HG03159 (cell line): ENCODE measurements around the gene VWA3B.
A peak's percentile ranks its signal among the peaks of the same experiment; 100 is the strongest.
"Not testable (repeated sequence)": the region's sequence is repeated elsewhere in the genome, so short reads cannot be mapped to it uniquely, and the experiment has no call there.

ENCODE experiments used
- ATAC-seq: cut with Tn5 transposase; IDR thresholded peaks from one replicate; pipeline ENCODE4 v1.9.1; 2021; ENCODE audit warnings: mild to moderate bottlenecking, moderate library complexity; ENCODE audit not compliant: unreplicated experiment

Gene VWA3B

GRCh38 chr2:98240786-98241398, 153.9 kb downstream of the VWA3B start:
- no peak for ATAC-seq

- no peak for ATAC-seq
Measured at GRCh38 chr2:98241592-98241991, 154.6 kb downstream of the VWA3B start.

- ATAC-seq: no peak
Measured at GRCh38 chr2:98242003-98242402, 155.0 kb downstream of the VWA3B start.

DNA sequence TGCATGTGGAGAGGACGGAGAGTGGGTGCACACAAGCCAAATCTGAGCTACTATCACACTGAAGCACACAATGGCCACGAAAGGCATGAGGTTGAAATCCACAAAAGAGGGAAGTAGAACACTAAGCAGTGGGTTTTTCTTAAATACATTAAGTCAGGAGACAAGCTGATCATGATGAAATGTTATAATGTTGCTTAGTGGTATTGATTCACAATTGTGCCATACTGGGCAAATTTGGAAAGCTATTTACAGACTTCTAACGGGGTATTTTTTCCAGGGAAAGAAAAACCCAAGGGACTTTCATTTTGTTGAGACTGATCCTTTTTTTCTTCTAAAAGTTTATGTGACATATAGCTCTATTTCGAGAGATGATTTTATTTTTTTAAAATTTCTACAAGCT, 158.5 kb downstream of the VWA3B start:
- no peak for ATAC-seq

DNA sequence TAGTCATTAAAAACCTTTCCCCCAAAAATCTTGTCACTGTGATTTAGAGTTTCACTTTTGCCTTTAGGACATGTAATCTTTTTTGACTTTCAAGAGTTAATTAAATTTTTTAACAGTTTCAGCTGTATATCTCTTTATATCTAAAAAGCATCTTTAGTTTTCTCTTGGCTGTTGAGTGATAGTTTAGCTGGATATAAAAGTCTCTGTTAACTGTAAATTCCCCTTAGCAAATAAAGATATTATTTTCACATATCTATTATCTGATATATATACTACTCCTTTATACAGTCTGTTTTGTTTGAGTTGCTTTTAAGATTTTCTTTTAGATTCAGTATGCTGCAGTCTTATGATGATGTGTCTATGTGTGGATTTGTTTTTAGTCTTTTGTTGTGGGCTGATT, 160.4 kb downstream of the VWA3B start:
- no peak for ATAC-seq

DNA sequence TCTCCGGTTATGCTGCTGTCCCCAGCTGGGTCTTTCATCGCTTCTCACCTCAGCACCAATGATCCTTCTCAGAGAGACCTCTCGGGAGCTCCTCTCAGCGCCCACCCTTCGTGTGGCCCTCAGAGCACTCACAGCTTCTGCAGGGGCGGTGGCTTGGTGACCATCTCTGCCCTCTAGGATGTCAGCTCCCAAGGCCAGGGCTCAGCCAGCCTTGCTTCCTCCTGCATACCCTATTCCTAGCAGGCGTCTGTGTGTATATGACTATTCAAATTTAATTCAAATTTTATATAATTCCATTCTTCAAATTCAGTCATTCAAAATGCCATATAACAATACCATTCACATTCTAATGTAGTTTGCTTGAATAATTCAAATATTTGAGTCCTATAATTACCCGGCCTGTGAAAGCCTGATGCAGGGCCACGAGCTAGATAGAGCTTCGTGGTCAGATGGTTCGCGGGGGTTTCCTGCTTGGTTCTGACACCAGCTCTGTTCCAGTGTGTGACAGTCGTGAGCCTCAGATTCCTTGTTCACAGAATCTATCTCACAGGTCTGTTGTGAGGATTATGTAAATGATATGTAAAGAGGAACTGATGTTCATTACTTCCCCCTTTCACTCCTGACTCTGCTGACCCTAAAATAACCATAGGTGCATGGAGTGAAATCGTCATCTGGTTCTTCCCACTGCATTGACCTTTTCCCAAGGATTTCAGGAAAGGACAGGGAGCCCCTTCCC, 165.2 kb downstream of the VWA3B start:
- no peak for ATAC-seq

DNA sequence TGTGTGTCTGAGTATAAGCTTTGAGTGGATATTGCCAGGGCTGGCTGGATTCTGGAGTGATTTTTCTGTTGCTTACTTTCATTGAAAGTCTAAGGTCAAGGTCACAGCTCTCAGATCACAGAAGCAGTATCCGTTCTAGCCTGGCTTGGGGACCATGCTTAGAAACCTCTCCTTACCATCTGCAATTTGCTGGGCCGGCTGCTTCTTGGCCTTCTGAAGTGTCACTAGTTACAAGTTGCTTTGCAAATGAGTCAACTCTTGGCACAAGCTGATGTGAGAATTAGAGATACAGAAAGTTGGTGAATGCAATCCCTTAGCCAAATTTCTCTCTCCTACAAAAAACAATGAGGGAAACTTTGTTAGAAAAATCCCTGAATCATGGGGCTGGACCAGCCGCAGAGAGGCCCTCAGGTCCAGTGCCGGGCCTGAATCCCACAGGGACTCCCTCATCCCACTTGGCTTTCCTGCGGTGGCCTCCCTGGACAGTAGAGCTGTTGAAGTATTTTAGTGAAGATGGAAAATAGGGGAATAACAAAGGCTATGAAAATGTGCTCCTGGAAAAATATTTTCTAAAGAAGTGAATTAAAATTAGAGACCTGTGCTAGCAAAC, 166.6 kb downstream of the VWA3B start:
- no peak for ATAC-seq

DNA sequence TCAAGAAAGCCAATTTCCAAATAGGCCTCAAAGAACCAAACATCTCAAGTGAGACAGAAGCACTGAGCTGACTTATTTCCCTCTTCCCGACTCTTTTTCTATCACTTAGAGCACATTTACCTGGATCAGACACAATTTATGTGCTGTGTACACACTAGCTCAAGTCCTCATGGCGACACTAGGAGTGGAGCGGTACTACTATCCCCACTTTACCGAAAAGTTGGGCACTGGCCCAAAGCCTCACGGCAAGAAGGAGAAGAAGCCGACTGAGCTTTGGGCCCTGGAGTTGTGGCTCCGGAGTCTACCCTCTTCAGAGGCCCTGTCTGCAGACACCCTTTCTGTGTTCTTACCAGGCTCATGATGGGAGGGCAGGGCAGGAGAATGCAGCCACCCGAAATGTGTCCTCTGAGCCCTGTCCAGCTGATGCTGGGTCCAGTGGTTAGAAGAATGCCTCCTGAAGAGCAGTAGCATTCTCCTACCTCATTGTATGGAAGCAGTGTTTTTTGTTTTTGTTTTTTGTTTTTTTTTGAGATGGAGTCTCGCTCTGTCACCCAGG, 167.6 kb downstream of the VWA3B start:
- no peak for ATAC-seq

GRCh38 chr2:98258906-98259305, 171.9 kb downstream of the VWA3B start:
- ATAC-seq: no peak

DNA sequence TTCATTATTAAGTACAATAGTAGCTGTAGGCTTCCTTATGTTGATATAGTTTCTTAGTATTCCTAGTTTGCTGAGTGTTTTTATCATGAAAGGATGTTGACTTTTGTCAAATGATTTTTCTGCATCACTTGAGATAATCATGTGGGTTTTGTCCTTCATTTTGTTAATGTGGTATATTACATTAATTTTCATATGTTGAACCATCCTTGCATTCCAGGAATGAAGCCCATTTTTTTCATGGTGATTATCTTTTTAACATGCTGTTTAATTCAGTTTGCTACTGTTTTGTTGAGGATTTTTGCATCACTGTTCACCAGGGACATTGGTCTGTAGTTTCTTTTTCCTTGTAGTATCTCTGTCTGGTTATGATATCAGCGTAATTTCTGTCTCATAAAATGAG, 176.4 kb downstream of the VWA3B start:
- ATAC-seq: no peak

- not testable (repeated sequence) for ATAC-seq
Measured at GRCh38 chr2:98268225-98268624, 181.3 kb downstream of the VWA3B start.

DNA sequence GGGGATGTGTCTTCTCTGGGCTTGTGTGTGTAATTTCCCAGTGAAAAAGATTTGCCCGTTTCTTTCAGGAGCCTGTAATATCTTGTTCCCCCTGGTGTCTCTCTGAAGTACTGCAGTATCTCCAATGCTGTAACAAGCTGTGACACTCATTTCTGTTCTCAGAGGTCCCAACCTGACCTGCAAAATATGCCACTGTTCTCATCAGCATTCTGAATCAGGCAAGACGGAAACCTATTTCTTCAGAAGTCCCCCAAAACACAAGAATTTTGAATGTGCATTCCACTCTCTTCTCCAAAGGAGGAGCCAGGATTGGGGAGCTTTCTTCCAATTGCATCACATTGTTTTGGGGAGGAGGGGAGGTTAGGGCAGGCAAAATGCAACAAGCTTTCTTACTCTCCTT, 182.3 kb downstream of the VWA3B start:
- no peak for ATAC-seq

DNA sequence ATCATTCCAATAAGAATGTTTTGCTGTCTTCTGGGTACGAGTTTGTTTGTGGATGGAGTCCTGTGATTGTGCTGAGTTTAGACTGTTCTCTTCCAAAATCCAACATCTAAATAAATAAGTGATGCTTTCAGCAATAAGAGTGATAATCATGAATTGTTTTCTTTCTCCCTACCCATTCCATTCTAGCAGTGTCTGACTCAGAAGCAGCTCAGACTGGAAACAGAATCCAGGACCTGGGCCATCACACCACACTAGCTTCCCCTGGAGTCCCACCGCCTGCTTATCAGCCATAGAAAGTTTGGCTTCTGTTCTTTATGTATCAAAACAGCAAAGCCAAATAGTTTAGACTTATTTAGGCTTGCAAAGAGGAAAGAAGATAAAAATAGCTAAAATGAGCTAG, 182.9 kb downstream of the VWA3B start:
- no peak for ATAC-seq

- no peak for ATAC-seq
Measured at GRCh38 chr2:98277162-98277859, 190.3 kb downstream of the VWA3B start.

GRCh38 chr2:98278074-98278473, 191.1 kb downstream of the VWA3B start:
- no peak for ATAC-seq

- ATAC-seq: peak; percentile 60
Measured at GRCh38 chr2:98280376-98281102, 193.6 kb downstream of the VWA3B start.

DNA sequence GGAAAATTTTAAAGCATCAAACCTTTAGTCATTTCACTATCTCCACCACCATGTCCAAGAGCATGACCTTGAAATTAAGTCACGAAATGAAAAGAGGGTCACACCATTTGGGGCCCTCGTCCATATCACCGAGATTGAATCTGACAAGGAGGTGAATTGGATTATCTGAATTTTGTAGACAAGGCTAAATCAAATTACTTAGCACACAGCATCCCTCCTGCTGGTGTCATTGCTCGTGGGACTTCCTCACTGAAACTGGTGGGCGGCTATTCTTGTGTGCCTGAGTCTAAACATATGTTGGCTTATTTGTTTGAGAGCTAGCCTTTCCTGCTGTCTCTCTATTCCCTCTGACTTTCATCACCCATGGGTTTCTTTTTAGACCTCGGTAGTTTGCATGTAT, 194.6 kb downstream of the VWA3B start:
- no peak for ATAC-seq

DNA sequence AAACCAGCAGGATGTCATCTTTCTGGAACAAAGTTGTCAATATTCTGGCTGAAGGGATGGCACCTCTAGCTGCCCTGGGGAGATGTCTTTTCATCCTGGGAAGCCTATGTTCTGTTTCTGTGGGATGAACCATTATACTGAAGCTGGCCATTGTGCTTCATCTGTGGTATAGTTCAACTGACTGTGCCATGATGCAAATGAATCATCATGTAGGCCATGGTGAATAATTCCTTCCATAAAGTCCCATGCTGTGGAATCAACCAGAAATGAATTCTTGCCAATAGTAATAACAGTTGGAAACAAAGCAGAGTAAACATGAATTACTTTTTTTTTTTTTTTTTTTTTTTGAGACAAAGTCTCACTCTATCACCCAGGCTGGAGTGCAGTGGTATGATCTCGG, 195.1 kb downstream of the VWA3B start:
- ATAC-seq: no peak

DNA sequence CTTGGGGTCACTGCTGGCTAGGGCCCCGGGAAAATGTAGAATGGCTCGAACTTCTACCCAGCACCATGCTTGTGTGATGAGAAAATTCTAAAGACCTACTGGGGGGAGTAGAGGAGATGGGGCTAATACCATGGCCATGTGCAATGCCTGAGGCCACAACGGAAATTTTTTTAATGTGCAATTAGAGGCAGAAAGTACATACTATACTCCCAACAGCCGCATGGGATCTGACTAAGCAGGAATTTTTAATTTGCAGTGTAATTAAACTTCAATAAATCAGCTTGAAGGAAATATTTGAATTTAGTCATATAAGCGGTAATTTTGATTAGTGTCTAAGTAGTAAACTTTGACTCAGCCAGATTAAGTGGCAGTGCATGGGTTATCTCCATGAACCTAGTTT, 206.1 kb downstream of the VWA3B start:
- no peak for ATAC-seq

DNA sequence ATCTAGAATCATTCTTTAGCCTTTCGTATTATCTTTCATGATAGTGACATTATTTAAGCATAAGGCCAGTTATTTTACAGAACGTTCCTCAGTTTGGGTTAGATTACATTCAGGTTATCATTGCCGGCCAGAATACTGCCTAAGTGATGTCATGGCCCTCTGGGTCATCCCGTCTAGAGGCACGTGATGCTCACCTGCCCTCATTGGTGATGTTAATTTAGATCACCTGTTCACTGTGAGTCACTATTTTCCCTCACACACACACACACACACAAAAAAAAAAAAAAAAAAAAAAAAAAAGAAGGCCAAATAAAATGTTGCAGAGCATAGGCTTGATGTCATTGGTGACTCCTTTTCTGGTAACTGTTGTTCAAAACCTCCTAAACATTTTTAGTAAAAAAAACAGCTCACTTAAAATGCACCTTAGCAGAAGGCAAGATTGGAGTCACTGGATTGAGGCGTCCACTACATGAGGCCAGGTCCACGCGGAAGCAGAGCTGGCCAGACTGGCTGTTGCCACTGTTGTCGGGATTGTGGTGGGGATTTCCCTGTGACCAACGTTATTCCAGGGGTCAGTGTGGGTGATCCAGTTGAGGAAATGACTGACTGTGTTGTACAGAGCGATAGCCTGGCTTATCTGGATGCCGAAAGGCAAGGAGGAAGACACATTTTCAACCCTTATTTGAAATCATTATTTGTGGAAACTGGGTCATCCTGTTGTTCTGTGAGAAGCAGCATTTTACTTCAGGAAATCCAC, 207.1 kb downstream of the VWA3B start:
- ATAC-seq: no peak
